PFSK-1 (cell line): ENCODE results near the gene AXDND1.

Experiments
- FOXP2 ChIP-seq: optimal IDR thresholded peaks from 2 replicates; pipeline ENCODE3; 2011; ENCODE audit warnings: borderline replicate concordance, control low read depth, inconsistent platforms; ENCODE audit not compliant: insufficient read depth; ENCODE audit errors: extremely low read length, extremely low read depth
- POLR2AphosphoS5 ChIP-seq: IDR thresholded peaks from 2 replicates; pipeline ENCODE4 v1.6.1; 2012; ENCODE audit warnings: low read depth, mild to moderate bottlenecking, control low read depth, low read length, moderate library complexity
- REST ChIP-seq, 2 experiments: IDR thresholded peaks; 2 replicates each; pipeline versions ENCODE4 v1.6.1 to v1.8.0; 2011 to 2012; ENCODE audit warnings: low read depth in 2 of 2, low read length in 2 of 2, control low read depth in 1 of 2, inconsistent platforms in 1 of 2, mild to moderate bottlenecking in 1 of 2, moderate library complexity in 1 of 2; ENCODE audit not compliant: insufficient read depth in 1 of 2
- SIN3A ChIP-seq: IDR thresholded peaks from 2 replicates; pipeline ENCODE4 v1.6.1; 2012; ENCODE audit warnings: mild to moderate bottlenecking, low read length, moderate library complexity, borderline replicate concordance; ENCODE audit not compliant: insufficient read depth
- TAF1 ChIP-seq: IDR thresholded peaks from 2 replicates; pipeline ENCODE4 v1.6.1; 2012; ENCODE audit warnings: low read length, control low read depth, borderline replicate concordance; ENCODE audit not compliant: insufficient read depth

- TF ChIP-seq POLR2AphosphoS5: no peak
- no peak for TF ChIP-seq SIN3A
- no peak for TF ChIP-seq TAF1
- TF ChIP-seq REST (IDR thresholded peaks at IDR 0.05; ENCODE audit: insufficient read depth in 1 of 2, low read depth in 2 of 2, low read length in 2 of 2): no peak
- no peak for TF ChIP-seq FOXP2
Measured at GRCh38 chr1:179448437-179449149, 82.8 kb downstream of the AXDND1 start.
